Neutrophil (primary cell): Measurements from ENCODE around the gene TDRD7.

Experiments used
- H3K27ac ChIP-seq: fragments of 200-600 bp; sonication (generic); 2 replicates; pipeline ENCODE4 v1.5.1; 2016; ENCODE audit warnings: mild to moderate bottlenecking, moderate library complexity
- H3K27me3 ChIP-seq: fragments of 200-600 bp; sonication (generic); 2 replicates; pipeline ENCODE4 v1.6.0; 2016; ENCODE audit warnings: mild to moderate bottlenecking
- H3K36me3 ChIP-seq: fragments of 200-600 bp; sonication (generic); 2 replicates; pipeline ENCODE4 v1.5.1; 2017
- H3K4me1 ChIP-seq, 2 experiments: fragments of 200-600 bp in 1 of 2; sonication (generic) in 1 of 2; 1 replicate in 1 of 2; 2 replicates in 1 of 2; pipeline versions ENCODE4 v1.5.1 to v1.6.1; 2013 to 2016; ENCODE audit warnings: low read depth in 1 of 2, low read length in 1 of 2, mild to moderate bottlenecking in 1 of 2, moderate library complexity in 1 of 2; ENCODE audit not compliant: control insufficient read depth in 1 of 2, insufficient read depth in 1 of 2
- H3K4me3 ChIP-seq, 2 experiments: fragments of 200-600 bp in 1 of 2; sonication (generic) in 1 of 2; 1 replicate in 1 of 2; 2 replicates in 1 of 2; pipeline ENCODE4 v1.5.1; 2013 to 2016; ENCODE audit warnings: low read depth in 1 of 2, low read length in 1 of 2, mild to moderate bottlenecking in 1 of 2, moderate library complexity in 1 of 2
- H3K9me3 ChIP-seq: fragments of 200-600 bp; sonication (generic); 2 replicates; pipeline ENCODE4 v1.5.1; 2016
- CTCF ChIP-seq: fragments of 200-600 bp; sonication (generic); IDR thresholded peaks from 2 replicates; pipeline ENCODE4 v1.5.1; 2016; ENCODE audit warnings: antibody characterized with exemption

Gene TDRD7

GRCh38 chr9:97374811-97375210 is 37.1 kb upstream of the TDRD7 start:
- Histone ChIP-seq H3K4me1 (no peaks in the 10 kb centered on the region), H3K27ac (no peak overlapping the region), H3K27me3 (no peaks in the 10 kb centered on the region), H3K4me3 (no peak overlapping the region), H3K36me3 (no peaks in the 10 kb centered on the region), H3K9me3 (no peaks in the 10 kb centered on the region)
- no peak for TF ChIP-seq CTCF

- no peaks in the 10 kb centered on the region for H3K36me3 ChIP-seq
- no peaks in the 10 kb centered on the region for H3K4me1 ChIP-seq
- no peak overlapping the region for H3K27ac ChIP-seq
- no peaks in the 10 kb centered on the region for H3K9me3 ChIP-seq
- no peak overlapping the region for H3K4me3 ChIP-seq
- H3K27me3 ChIP-seq = no peaks in the 10 kb centered on the region
- TF ChIP-seq CTCF = no peak
Measured at GRCh38 chr9:97376902-97377301, 35.0 kb upstream of the TDRD7 start.

- H3K27ac ChIP-seq = no peak overlapping the region
- H3K27me3 ChIP-seq = peaks cover 8% of the 10 kb centered on the region
- no peaks in the 10 kb centered on the region for H3K9me3 ChIP-seq
- H3K36me3 ChIP-seq = no peaks in the 10 kb centered on the region
- no peak for TF ChIP-seq CTCF
- peaks cover 0 to 3% of the 10 kb centered on the region in 2 experiments for H3K4me1 ChIP-seq
- no peak overlapping the region for H3K4me3 ChIP-seq
Measured at GRCh38 chr9:97382099-97382718, 29.7 kb upstream of the TDRD7 start.

- Histone ChIP-seq H3K36me3 (no peaks in the 10 kb centered on the region), H3K27me3 (peaks cover 20% of the 10 kb centered on the region), H3K4me1 (peaks cover 4 to 11% of the 10 kb centered on the region in 2 experiments), H3K4me3 (no peak overlapping the region), H3K27ac (no peak overlapping the region), H3K9me3 (no peaks in the 10 kb centered on the region)
- TF ChIP-seq CTCF = no peak
Measured at GRCh38 chr9:97384406-97385262, 27.3 kb upstream of the TDRD7 start.

- Histone ChIP-seq H3K4me3 (no peak overlapping the region), H3K27ac (no peak overlapping the region), H3K9me3 (no peaks in the 10 kb centered on the region), H3K36me3 (no peaks in the 10 kb centered on the region), H3K27me3 (peaks cover 20% of the 10 kb centered on the region), H3K4me1 (peaks cover 4 to 11% of the 10 kb centered on the region in 2 experiments)
- no peak for TF ChIP-seq CTCF
Measured at GRCh38 chr9:97385626-97386264, 26.2 kb upstream of the TDRD7 start.
